ENCODE data around the gene SLC9C1.

Gene SLC9C1

DNA sequence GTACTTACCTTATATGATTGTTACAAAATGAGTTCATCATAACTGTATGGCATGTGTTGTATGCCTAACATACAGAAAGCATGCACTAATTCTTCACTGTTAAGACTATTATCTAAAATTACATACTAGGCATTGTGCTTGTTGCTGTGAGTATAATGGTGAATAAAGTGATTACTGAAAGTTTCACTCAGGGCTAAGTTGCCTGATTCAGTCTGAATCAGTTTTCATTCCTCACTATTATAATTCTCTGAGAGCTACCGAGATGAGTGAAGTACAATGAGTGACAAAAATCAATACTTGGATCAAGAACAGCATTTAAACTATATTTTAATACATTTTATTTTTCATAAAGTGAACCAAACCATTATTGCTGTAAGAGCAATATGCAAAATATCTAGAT lies 153.4 kb downstream of the SLC9C1 start:
- Histone ChIP-seq H3K36me3 (ENCODE audit: insufficient read depth, low read length) (no peaks in the 10 kb centered on the region), H3K9me2 (ENCODE audit: low read depth, low read length) (no peaks in the 10 kb centered on the region), H2AFZ (ENCODE audit: low read length) (no peak overlapping the region), H3K4me2 (ENCODE audit: low read length) (no peak overlapping the region), H3K79me2 (ENCODE audit: insufficient read depth, low read length) (no peaks in the 10 kb centered on the region), H3K27me3 (ENCODE audit: insufficient read depth, low read length) (no peaks in the 10 kb centered on the region), H3K4me1 (ENCODE audit: insufficient read depth, low read length, severe bottlenecking) (peaks cover 28% of the 10 kb centered on the region), H3K9ac (ENCODE audit: low read length) (no peak overlapping the region), H3F3A (ENCODE audit: insufficient read depth, low read length) (no peaks in the 10 kb centered on the region), H4K20me1 (ENCODE audit: insufficient read depth, low read length) (no peaks in the 10 kb centered on the region), H3K4me3 (ENCODE audit: low read depth, low read length, poor library complexity, severe bottlenecking) (no peak overlapping the region), H3K27ac (ENCODE audit: low read depth, low read length, poor library complexity, severe bottlenecking) (no peak overlapping the region), H3K9me3 (ENCODE audit: low read length) (0 out of 2 replicates have a peak, but pooled peaks cover 3% of the 10 kb centered on the region)
- no peak for TF ChIP-seq EZH2 (IDR thresholded peaks at IDR 0.05; ENCODE audit: borderline replicate concordance, low read length)
- TF ChIP-seq, protein P1, sequence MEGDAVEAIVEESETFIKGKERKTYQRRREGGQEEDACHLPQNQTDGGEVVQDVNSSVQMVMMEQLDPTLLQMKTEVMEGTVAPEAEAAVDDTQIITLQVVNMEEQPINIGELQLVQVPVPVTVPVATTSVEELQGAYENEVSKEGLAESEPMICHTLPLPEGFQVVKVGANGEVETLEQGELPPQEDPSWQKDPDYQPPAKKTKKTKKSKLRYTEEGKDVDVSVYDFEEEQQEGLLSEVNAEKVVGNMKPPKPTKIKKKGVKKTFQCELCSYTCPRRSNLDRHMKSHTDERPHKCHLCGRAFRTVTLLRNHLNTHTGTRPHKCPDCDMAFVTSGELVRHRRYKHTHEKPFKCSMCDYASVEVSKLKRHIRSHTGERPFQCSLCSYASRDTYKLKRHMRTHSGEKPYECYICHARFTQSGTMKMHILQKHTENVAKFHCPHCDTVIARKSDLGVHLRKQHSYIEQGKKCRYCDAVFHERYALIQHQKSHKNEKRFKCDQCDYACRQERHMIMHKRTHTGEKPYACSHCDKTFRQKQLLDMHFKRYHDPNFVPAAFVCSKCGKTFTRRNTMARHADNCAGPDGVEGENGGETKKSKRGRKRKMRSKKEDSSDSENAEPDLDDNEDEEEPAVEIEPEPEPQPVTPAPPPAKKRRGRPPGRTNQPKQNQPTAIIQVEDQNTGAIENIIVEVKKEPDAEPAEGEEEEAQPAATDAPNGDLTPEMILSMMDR (IDR thresholded peaks at IDR 0.05; ENCODE audit: low read length): no peak

DNA sequence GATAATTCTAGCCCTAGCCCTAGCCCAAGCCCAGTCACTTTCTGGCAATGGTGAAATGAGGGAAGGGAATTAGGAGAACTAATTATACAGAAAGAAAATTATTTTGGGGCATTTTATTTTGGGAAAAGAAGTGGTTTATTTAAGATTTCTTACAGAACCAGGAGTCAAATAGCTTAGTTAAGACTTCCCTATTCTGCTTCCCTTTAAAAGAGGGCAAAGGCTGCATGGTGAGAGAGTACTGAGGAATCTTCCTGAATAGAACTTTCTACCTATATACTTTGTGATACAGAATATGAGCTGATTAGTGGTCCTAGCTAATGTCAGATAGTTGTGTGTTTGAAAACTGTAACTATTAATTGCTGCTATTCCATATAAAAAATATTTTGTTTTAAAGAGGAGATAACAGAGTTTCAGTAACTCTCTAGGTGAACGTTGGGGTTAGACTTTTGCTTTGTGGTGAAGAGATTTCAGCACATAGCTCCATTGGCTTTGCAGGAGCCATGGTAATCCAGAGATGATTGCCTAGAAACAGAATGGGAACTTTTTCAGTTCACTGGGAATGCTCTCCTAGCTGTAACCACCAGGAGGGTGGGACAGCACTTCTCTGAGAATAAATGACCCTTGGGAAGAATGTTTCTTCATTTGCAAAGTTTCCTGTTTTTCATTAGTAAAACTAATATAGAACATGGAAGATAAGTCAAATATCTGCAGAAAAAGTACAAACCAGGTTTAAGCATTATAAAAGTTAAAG lies 155.6 kb downstream of the SLC9C1 start:
- H3K4me3 ChIP-seq (ENCODE audit: low read depth, low read length, poor library complexity, severe bottlenecking): no peak overlapping the region
- no peaks in the 10 kb centered on the region for H3K79me2 ChIP-seq (ENCODE audit: insufficient read depth, low read length)
- H3K9me2 ChIP-seq (ENCODE audit: low read depth, low read length): no peaks in the 10 kb centered on the region
- H3K27me3 ChIP-seq (ENCODE audit: insufficient read depth, low read length): no peaks in the 10 kb centered on the region
- H3K4me1 ChIP-seq (ENCODE audit: insufficient read depth, low read length, severe bottlenecking): peaks cover 50% of the 10 kb centered on the region
- no peak overlapping the region for H2AFZ ChIP-seq (ENCODE audit: low read length)
- no peaks in the 10 kb centered on the region for H4K20me1 ChIP-seq (ENCODE audit: insufficient read depth, low read length)
- H3K4me2 ChIP-seq (ENCODE audit: low read length): no peak overlapping the region
- H3K9ac ChIP-seq (ENCODE audit: low read length): no peak overlapping the region
- no peaks in the 10 kb centered on the region for H3K9me3 ChIP-seq (ENCODE audit: low read length)
- H3K27ac ChIP-seq (ENCODE audit: low read depth, low read length, poor library complexity, severe bottlenecking): no peak overlapping the region
- no peaks in the 10 kb centered on the region for H3K36me3 ChIP-seq (ENCODE audit: insufficient read depth, low read length)
- no peaks in the 10 kb centered on the region for H3F3A ChIP-seq (ENCODE audit: insufficient read depth, low read length)
- TF ChIP-seq, protein P1 (IDR thresholded peaks at IDR 0.05; ENCODE audit: low read length): no peak
- no peak for TF ChIP-seq EZH2 (IDR thresholded peaks at IDR 0.05; ENCODE audit: borderline replicate concordance, low read length)

DNA sequence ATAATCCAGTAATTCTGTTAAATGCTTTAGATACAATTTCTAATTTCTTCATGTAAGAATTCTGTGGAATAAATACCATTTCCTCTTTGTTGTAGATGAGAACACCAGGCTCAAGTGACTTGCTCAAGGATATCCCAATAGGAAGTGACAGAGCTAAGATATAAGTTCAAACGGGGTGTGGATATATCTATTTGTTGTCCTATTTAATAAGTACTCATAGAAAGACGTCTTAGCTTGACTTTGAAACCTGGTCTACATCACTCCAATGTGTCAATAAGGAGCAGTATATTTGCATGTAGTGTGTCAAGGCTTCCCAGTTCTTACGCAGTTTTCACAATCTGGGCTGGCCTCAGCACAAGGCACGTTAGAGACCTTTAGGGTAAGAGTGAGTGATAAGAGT lies 156.2 kb downstream of the SLC9C1 start:
- Histone ChIP-seq H3K9me3 (ENCODE audit: low read length) (no peaks in the 10 kb centered on the region), H3F3A (ENCODE audit: insufficient read depth, low read length) (no peaks in the 10 kb centered on the region), H3K9me2 (ENCODE audit: low read depth, low read length) (no peaks in the 10 kb centered on the region), H3K4me1 (ENCODE audit: insufficient read depth, low read length, severe bottlenecking) (peaks cover 52% of the 10 kb centered on the region), H3K9ac (ENCODE audit: low read length) (no peak overlapping the region), H3K27ac (ENCODE audit: low read depth, low read length, poor library complexity, severe bottlenecking) (no peak overlapping the region), H3K79me2 (ENCODE audit: insufficient read depth, low read length) (peaks cover 3% of the 10 kb centered on the region), H3K36me3 (ENCODE audit: insufficient read depth, low read length) (no peaks in the 10 kb centered on the region), H3K4me3 (ENCODE audit: low read depth, low read length, poor library complexity, severe bottlenecking) (no peak overlapping the region), H2AFZ (ENCODE audit: low read length) (no peak overlapping the region; the same call in 1 of the 2 replicates), H4K20me1 (ENCODE audit: insufficient read depth, low read length) (no peaks in the 10 kb centered on the region), H3K4me2 (ENCODE audit: low read length) (no peak overlapping the region), H3K27me3 (ENCODE audit: insufficient read depth, low read length) (no peaks in the 10 kb centered on the region)
- no peak for TF ChIP-seq EZH2 (IDR thresholded peaks at IDR 0.05; ENCODE audit: borderline replicate concordance, low read length)
- TF ChIP-seq, protein P1 (IDR thresholded peaks at IDR 0.05; ENCODE audit: low read length): no peak

Measured in OCI-LY1 (cell line).